ENCODE measurements around the gene UBN2.

The UBN2 gene

GRCh38 chr7:139232904-139233303 is 1.9 kb downstream of the UBN2 start:
- DNase-seq: no peak

GRCh38 chr7:139241258-139241657 is 10.2 kb downstream of the UBN2 start:
- no peak for DNase-seq

GRCh38 chr7:139242741-139243281 is 11.8 kb downstream of the UBN2 start:
- DNase-seq: no peak

GRCh38 chr7:139245401-139245800 is 14.4 kb downstream of the UBN2 start:
- no peak for DNase-seq

GRCh38 chr7:139246494-139246893 is 15.5 kb downstream of the UBN2 start:
- DNase-seq: no peak

- DNase-seq: no peak
These were observed 15.9 kb downstream of the UBN2 start for GRCh38 chr7:139246905-139247304.

- DNase-seq: no peak
These were observed 18.3 kb downstream of the UBN2 start for GRCh38 chr7:139249179-139249810.

GRCh38 chr7:139252451-139252850 is 21.4 kb downstream of the UBN2 start:
- DNase-seq: no peak

- DNase-seq: no peak
These were observed 23.2 kb downstream of the UBN2 start for GRCh38 chr7:139254281-139254680.

GRCh38 chr7:139254728-139255127 is 23.7 kb downstream of the UBN2 start:
- DNase-seq: no peak

- DNase-seq: no peak
These were observed 24.3 kb downstream of the UBN2 start for GRCh38 chr7:139255290-139255689.

GRCh38 chr7:139259142-139259541 is 28.1 kb downstream of the UBN2 start:
- no peak for DNase-seq

GRCh38 chr7:139264220-139264619 is 33.2 kb downstream of the UBN2 start:
- no peak for DNase-seq

- no peak for DNase-seq
These were observed 34.6 kb downstream of the UBN2 start for GRCh38 chr7:139265673-139266072.

- DNase-seq: no peak
These were observed 40.9 kb downstream of the UBN2 start for GRCh38 chr7:139271718-139272628.

GRCh38 chr7:139284252-139284896 is 53.3 kb downstream of the UBN2 start:
- no peak for DNase-seq

- DNase-seq: no peak
These were observed 55.1 kb downstream of the UBN2 start for GRCh38 chr7:139286144-139286543.

- DNase-seq: no peak
These were observed 61.8 kb downstream of the UBN2 start for GRCh38 chr7:139292821-139293220.

GRCh38 chr7:139293534-139293933 is 62.5 kb downstream of the UBN2 start:
- DNase-seq: no peak

GRCh38 chr7:139294241-139294640 is 63.2 kb downstream of the UBN2 start:
- DNase-seq: no peak

GRCh38 chr7:139294951-139295575 is 64.0 kb downstream of the UBN2 start:
- DNase-seq: no peak

GRCh38 chr7:139297795-139298194 is 66.8 kb downstream of the UBN2 start:
- no peak for DNase-seq

- DNase-seq: no peak
These were observed 68.3 kb downstream of the UBN2 start for GRCh38 chr7:139299296-139299695.
